Chondrocyte (in vitro differentiated cells): ENCODE data around the gene COTL1. TPM values are rescaled to one million over a fixed set of nuclear protein-coding genes. Genes with fewer than 3 reads are reported as not detected.

Experiments used
- DNase-seq: peaks from one replicate; pipeline ENCODE4 v3.0.0; 2021; ENCODE audit warnings: mixed read lengths, low spot score
- H3K27ac Mint-ChIP-seq: one replicate; pipeline ENCODE4 v1.8.0; 2021; ENCODE audit warnings: mild to moderate bottlenecking, moderate library complexity, mixed read lengths; ENCODE audit not compliant: unreplicated experiment
- H3K27me3 Mint-ChIP-seq: 2 replicates; pipeline ENCODE4 v1.8.0; 2021; ENCODE audit warnings: low read depth, mixed read lengths
- H3K36me3 Mint-ChIP-seq: 2 replicates; pipeline ENCODE4 v1.8.0; 2021; ENCODE audit warnings: low read depth, mixed read lengths
- H3K4me1 Mint-ChIP-seq: 2 replicates; pipeline ENCODE4 v1.8.0; 2021; ENCODE audit warnings: low read depth, mild to moderate bottlenecking, mixed read lengths
- H3K4me3 Mint-ChIP-seq: one replicate; pipeline ENCODE4 v1.8.0; 2021; ENCODE audit warnings: mild to moderate bottlenecking, moderate library complexity, mixed read lengths; ENCODE audit not compliant: unreplicated experiment
- H3K9me3 Mint-ChIP-seq: 2 replicates; pipeline ENCODE4 v1.8.0; 2021; ENCODE audit warnings: low read depth, mixed read lengths
- CTCF ChIP-seq: fragments of 200-600 bp; sonication (generic); IDR thresholded peaks from 2 replicates; pipeline ENCODE4 v1.5.0; 2021; ENCODE audit warnings: antibody characterized with exemption, mild to moderate bottlenecking, moderate library complexity
- total RNA-seq: library from RNA; stranded (reverse); gene quantifications from 3 replicates; pipeline ENCODE4 v1.2.1, GENCODE V29; 2021

Gene COTL1
- total RNA-seq, 1 donor from 2014 or later: 52.8 TPM

- Mint-ChIP-seq H3K4me3 (no peak overlapping the region), H3K27ac (no peak overlapping the region), H3K9me3 (no peaks in the 10 kb centered on the region), H3K4me1 (no peaks in the 10 kb centered on the region), H3K27me3 (peaks cover 3% of the 10 kb centered on the region), H3K36me3 (peaks cover 1% of the 10 kb centered on the region)
- no peak for TF ChIP-seq CTCF
- DNase-seq: no peak
Measured at GRCh38 chr16:84554627-84555328, 63.1 kb downstream of the COTL1 start.

DNA sequence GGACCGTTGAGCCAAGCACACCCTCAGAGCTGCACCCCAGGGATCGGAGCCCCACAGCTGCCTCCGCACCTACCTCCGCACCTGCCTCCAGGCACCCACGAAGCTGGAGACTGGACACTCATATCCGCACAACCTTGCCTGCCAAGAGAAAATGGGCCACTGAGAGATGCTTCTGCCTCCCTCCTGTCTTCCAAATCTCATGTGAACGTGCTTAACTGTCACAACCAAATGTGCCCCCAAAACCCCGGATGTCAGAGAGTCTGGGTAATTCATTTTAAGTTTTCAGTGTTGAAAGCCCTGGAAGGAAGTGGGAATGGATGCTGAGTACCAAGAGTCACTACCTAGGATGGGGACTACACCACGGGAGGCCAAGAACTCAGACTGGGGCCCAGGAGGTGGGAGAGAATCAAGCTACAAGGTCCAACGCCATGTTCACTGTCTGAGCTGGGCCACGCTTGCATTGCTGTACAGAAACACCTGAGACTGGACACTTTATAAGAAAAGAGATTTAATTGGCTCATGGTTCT is 63.9 kb downstream of the COTL1 start:
- Mint-ChIP-seq H3K4me3 (no peak overlapping the region), H3K36me3 (peaks cover 1% of the 10 kb centered on the region), H3K4me1 (peaks cover 7% of the 10 kb centered on the region), H3K27ac (no peak overlapping the region), H3K27me3 (peaks cover 3% of the 10 kb centered on the region), H3K9me3 (no peaks in the 10 kb centered on the region)
- DNase-seq: no peak
- TF ChIP-seq CTCF: no peak

GRCh38 chr16:84552135-84552534 is 65.7 kb downstream of the COTL1 start:
- no peaks in the 10 kb centered on the region for H3K9me3 Mint-ChIP-seq

GRCh38 chr16:84550096-84550495 is 67.8 kb downstream of the COTL1 start:
- no peaks in the 10 kb centered on the region for H3K27me3 Mint-ChIP-seq
- no peak for TF ChIP-seq CTCF
- no peaks in the 10 kb centered on the region for H3K9me3 Mint-ChIP-seq
- no peak overlapping the region for H3K27ac Mint-ChIP-seq
- H3K36me3 Mint-ChIP-seq: peaks cover 1% of the 10 kb centered on the region
- H3K4me1 Mint-ChIP-seq: peaks cover 9% of the 10 kb centered on the region
- no peak overlapping the region for H3K4me3 Mint-ChIP-seq
- no peak for DNase-seq

More at GRCh38 chr16:84552135-84552534, 65.7 kb downstream of the COTL1 start:
- H3K4me3 Mint-ChIP-seq: no peak overlapping the region
- peaks cover 3% of the 10 kb centered on the region for H3K27me3 Mint-ChIP-seq
- peaks cover 9% of the 10 kb centered on the region for H3K4me1 Mint-ChIP-seq
- DNase-seq: no peak
- no peak overlapping the region for H3K27ac Mint-ChIP-seq
- H3K36me3 Mint-ChIP-seq: peaks cover 1% of the 10 kb centered on the region
- no peak for TF ChIP-seq CTCF

DNA sequence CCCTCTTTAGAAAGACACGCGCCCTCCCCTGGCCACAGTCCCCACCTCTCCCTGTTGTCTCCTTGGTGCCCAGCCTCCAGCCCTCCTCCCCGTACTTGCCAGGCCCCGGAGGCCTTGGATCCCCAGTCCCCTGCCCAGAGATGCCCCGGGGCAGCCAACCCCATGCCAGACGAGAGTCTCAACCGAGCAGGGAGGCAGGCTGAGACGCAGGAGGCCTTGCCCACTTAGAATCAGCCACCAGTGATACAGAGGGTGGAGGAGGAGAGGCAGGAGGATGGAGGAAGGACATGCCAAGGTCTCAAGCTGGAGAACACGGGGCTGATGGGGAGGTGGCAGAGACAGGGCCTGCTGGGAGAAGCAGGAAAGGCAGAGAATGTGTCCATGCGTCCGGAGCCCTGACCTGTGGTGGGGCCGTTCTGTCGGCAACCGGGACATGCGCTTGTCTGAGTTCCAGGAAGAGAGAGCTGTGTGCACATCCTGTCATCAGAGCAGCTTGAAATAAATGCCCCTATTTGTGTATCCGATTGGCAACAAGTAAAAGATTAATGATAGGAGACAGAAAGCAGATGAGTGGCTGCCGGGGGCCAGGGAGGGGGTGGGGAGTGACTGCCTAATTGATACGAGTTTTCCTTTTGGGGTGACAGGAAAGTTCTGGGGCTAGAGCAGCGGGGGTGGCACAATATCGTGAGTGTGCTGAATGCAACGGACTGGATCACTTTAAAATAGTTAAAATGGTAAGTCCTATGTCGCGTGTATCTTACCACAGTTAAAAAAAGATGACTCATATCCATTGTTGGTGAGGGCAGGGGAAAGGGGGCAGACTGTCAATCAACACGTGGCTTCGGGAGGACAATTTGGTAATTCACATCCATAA is 68.7 kb downstream of the COTL1 start:
- TF ChIP-seq CTCF: no peak
- H3K9me3 Mint-ChIP-seq: no peaks in the 10 kb centered on the region
- peaks cover 13% of the 10 kb centered on the region for H3K4me1 Mint-ChIP-seq
- no peaks in the 10 kb centered on the region for H3K27me3 Mint-ChIP-seq
- peaks cover 1% of the 10 kb centered on the region for H3K36me3 Mint-ChIP-seq
- H3K27ac Mint-ChIP-seq: peak overlapping the region; percentile 25
- peak overlapping the region; percentile 20 for H3K4me3 Mint-ChIP-seq
- no peak for DNase-seq
